ENCODE data around the gene TGFBR3.

DNA sequence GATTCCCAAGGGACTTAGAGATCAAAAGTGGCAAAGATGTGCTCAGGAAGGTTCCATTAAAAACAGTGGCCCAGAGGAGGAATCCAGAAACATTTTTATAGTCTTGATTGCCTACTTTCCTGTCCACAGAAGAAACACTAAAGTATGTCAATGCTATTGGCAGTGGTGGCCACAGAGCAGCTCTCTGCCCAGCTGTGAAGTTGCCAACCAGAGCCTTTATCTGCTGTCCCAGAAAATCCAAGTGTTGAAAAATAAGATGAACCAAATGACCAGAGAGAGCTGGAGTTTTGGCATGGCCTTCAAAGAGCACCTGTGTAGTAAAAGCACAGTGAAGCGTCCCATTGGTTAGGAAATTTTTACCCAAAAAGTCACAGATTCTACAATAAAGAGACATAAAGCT, 181.2 kb downstream of the TGFBR3 start:
- TF ChIP-seq, protein P1, sequence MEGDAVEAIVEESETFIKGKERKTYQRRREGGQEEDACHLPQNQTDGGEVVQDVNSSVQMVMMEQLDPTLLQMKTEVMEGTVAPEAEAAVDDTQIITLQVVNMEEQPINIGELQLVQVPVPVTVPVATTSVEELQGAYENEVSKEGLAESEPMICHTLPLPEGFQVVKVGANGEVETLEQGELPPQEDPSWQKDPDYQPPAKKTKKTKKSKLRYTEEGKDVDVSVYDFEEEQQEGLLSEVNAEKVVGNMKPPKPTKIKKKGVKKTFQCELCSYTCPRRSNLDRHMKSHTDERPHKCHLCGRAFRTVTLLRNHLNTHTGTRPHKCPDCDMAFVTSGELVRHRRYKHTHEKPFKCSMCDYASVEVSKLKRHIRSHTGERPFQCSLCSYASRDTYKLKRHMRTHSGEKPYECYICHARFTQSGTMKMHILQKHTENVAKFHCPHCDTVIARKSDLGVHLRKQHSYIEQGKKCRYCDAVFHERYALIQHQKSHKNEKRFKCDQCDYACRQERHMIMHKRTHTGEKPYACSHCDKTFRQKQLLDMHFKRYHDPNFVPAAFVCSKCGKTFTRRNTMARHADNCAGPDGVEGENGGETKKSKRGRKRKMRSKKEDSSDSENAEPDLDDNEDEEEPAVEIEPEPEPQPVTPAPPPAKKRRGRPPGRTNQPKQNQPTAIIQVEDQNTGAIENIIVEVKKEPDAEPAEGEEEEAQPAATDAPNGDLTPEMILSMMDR (IDR thresholded peaks at IDR 0.05; ENCODE audit: borderline replicate concordance, extremely low read depth, low read length, poor library complexity, severe bottlenecking): no peak
- no peak for TF ChIP-seq EZH2 (IDR thresholded peaks at IDR 0.05; ENCODE audit: borderline replicate concordance, low read depth, low read length, severe bottlenecking)

All from DND-41 (cell line).